Right ventricle myocardium inferior (tissue), 1 donor: ENCODE measurements around the gene SNRNP200. TPM values are rescaled to one million over a fixed set of nuclear protein-coding genes. Genes with fewer than 3 reads are reported as not detected.
"Not testable (repeated sequence)": the region's sequence is repeated elsewhere in the genome, so short reads cannot be mapped to it uniquely, and the experiment has no call there.

ENCODE experiments used
- ATAC-seq: fragments of 200-7000 bp; cut with Tn5 transposase; one replicate; pipeline ENCODE4 v1.9.1; 2020; ENCODE audit warnings: mild to moderate bottlenecking, moderate library complexity
- DNase-seq: peaks from one replicate; pipeline ENCODE4 v3.0.0; 2021; ENCODE audit errors: missing footprints
- intact Hi-C: fragments of 100-400 bp; cut with DNase I; formaldehyde crosslinking; loops from one replicate; pipeline ENCODE4 v1.11.0; 2022
- total RNA-seq: library from RNA; stranded (reverse); fragmentation: NEBNext Ultra II Directional; extraction: Animal tissue kit (Norgen Biotek cat#: 25700); gene quantifications from one replicate; pipeline ENCODE4 v1.2.1, GENCODE V29; 2021
- donor health status: DM: no; HTN: yes; CAD: no; lungs with severe emphysema.

SNRNP200 gene
- total RNA-seq, 1 donor from 2014 or later = 50.9 TPM

GRCh38 chr2:96260387-96261260, 44.7 kb downstream of the SNRNP200 start:
- intact Hi-C loops = loop anchor here (2.0 kb wide), 1 partner anchor 52 kb away; the partner anchor contains the start of gene STARD7
- ATAC-seq = peak; percentile 76
- peak; percentile 78 for DNase-seq

- intact Hi-C loops = no loop called here
- DNase-seq (no peak), ATAC-seq (peak; percentile 41)
These were observed 45.8 kb downstream of the SNRNP200 start for GRCh38 chr2:96259497-96259921.

GRCh38 chr2:96258166-96259022, 47.0 kb downstream of the SNRNP200 start:
- no peak for DNase-seq
- intact Hi-C loops = no loop called here
- ATAC-seq = peak; percentile 52

GRCh38 chr2:96257744-96258143, 47.6 kb downstream of the SNRNP200 start:
- DNase-seq, intact Hi-C loops, ATAC-seq: not testable (repeated sequence)

GRCh38 chr2:96256611-96257113, 48.7 kb downstream of the SNRNP200 start:
- intact Hi-C loops = no loop called here
- no peak for ATAC-seq

GRCh38 chr2:96254571-96254970, 50.8 kb downstream of the SNRNP200 start:
- intact Hi-C loops = no loop called here
- DNase-seq (no peak), ATAC-seq (no peak)

More at GRCh38 chr2:96256611-96257113, 48.7 kb downstream of the SNRNP200 start:
- no peak for DNase-seq

- intact Hi-C loops = no loop called here
- DNase-seq (no peak), ATAC-seq (no peak)
These were observed 52.3 kb downstream of the SNRNP200 start for GRCh38 chr2:96253006-96253405.

GRCh38 chr2:96252526-96252925, 52.8 kb downstream of the SNRNP200 start:
- DNase-seq = no peak
- intact Hi-C loops = no loop called here
- no peak for ATAC-seq

GRCh38 chr2:96251721-96252292, 53.5 kb downstream of the SNRNP200 start:
- intact Hi-C loops = no loop called here
- no peak for DNase-seq
- ATAC-seq = peak; percentile 66

GRCh38 chr2:96250188-96250587, 55.2 kb downstream of the SNRNP200 start:
- no peak for DNase-seq
- intact Hi-C loops = no loop called here
- ATAC-seq = no peak

GRCh38 chr2:96249654-96250053, 55.7 kb downstream of the SNRNP200 start:
- intact Hi-C loops = no loop called here
- DNase-seq (no peak), ATAC-seq (no peak)

- intact Hi-C loops = no loop called here
- DNase-seq (no peak), ATAC-seq (no peak)
These were observed 56.7 kb downstream of the SNRNP200 start for GRCh38 chr2:96248624-96249023.

- intact Hi-C loops = no loop called here
- no peak for ATAC-seq
These were observed 57.5 kb downstream of the SNRNP200 start for GRCh38 chr2:96247896-96248295.

GRCh38 chr2:96247009-96247408, 58.3 kb downstream of the SNRNP200 start:
- ATAC-seq = no peak
- no peak for DNase-seq
- intact Hi-C loops = no loop called here

More at GRCh38 chr2:96247896-96248295, 57.5 kb downstream of the SNRNP200 start:
- DNase-seq = no peak

- no peak for DNase-seq
- intact Hi-C loops = no loop called here
- ATAC-seq = no peak
These were observed 59.5 kb downstream of the SNRNP200 start for GRCh38 chr2:96245609-96246390.

- intact Hi-C loops = no loop called here
- ATAC-seq (no peak), DNase-seq (no peak)
These were observed 61.5 kb downstream of the SNRNP200 start for GRCh38 chr2:96243843-96244242.

GRCh38 chr2:96241900-96242611, 63.3 kb downstream of the SNRNP200 start:
- no peak for DNase-seq
- intact Hi-C loops = no loop called here
- peak; percentile 58 for ATAC-seq

GRCh38 chr2:96241227-96241626, 64.1 kb downstream of the SNRNP200 start:
- intact Hi-C loops = no loop called here
- ATAC-seq (no peak), DNase-seq (no peak)
